GM20000 (cell line): ENCODE results near the gene SCAMP2.

ENCODE experiments used
- DNase-seq: peaks from one replicate; pipeline ENCODE4 v3.0.0; 2012; ENCODE audit warnings: low spot score
- CTCF ChIP-seq: IDR thresholded peaks from 2 replicates; pipeline ENCODE4 v1.5.1; 2012; ENCODE audit warnings: mild to moderate bottlenecking, control low read depth; ENCODE audit errors: extremely low read depth, missing control alignments

SCAMP2 gene

GRCh38 chr15:74829486-74829885 lies 43.7 kb downstream of the SCAMP2 start:
- TF ChIP-seq CTCF: no peak
- no peak for DNase-seq

- TF ChIP-seq CTCF: no peak
- DNase-seq: no peak
Observed at GRCh38 chr15:74828835-74829234, 44.3 kb downstream of the SCAMP2 start.

- no peak for TF ChIP-seq CTCF
- DNase-seq: no peak
Observed at GRCh38 chr15:74827614-74828013, 45.6 kb downstream of the SCAMP2 start.

DNA sequence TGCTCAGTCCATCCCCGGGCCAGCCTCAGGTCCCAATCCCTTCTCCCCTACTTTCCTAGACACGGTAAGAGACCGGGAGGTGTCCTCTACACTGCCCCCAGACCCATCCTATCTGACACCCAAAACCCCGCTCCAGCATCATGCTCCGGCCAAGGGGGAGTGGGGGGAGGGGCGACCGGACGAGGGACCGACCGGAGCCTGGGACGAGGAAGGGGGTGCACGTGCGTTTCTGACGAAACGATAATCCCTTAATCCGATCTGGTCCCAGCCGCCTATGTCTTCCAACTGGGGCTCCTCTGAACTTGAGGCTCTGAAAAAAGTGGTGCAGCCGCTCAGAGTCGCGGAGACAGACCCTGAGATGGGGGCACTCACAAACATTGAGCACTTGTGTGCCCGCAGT lies 46.2 kb downstream of the SCAMP2 start:
- no peak for DNase-seq
- no peak for TF ChIP-seq CTCF

GRCh38 chr15:74826364-74826819 lies 46.8 kb downstream of the SCAMP2 start, which contains the start of gene CPLX3:
CPLX3 (plus strand) TSS chr15:74826627; CDS start chr15:74826704, 77 bp downstream.
- no peak for TF ChIP-seq CTCF
- DNase-seq: peak; percentile 74

- DNase-seq: no peak
- TF ChIP-seq CTCF: no peak
Observed at GRCh38 chr15:74825866-74826265, 47.3 kb downstream of the SCAMP2 start.

DNA sequence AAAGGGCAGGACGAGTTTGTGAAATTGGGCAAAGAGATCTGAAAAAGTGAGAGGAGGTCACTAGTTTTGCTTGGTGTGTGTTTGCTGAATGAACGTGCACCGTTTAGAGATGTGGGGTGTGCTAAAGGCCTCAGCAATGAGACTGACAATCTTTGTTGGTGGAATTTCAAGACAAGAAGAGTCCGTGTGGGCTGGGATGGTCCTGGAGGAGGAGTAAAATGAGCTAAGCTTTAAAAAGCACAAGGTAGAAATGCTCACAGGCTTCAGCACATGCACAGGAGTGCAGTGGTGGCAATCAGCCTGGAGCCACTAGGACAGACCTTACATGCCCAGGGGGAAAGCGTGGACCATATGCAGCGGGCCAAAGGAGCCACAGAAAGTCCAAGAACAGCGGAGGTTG lies 48.2 kb downstream of the SCAMP2 start:
- DNase-seq: no peak
- no peak for TF ChIP-seq CTCF

DNA sequence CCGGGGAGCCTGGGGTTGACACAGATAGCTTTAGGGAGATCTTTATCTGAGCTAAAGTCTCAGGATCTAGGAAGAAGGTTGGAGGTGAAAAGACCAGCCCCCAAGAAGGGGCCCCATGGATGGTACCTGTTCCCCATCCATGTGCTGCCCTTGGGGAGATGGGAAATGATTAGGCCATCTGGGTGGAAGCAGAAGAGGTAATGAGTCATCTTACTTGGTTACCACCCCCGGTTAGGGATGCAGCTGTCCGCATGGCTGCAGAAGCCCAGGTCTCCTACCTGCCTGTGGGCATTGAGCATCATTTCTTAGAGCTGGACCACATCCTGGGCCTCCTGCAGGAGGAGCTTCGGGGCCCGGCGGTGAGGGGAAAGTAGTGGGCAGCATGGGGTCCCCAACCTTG lies 49.8 kb downstream of the SCAMP2 start:
- TF ChIP-seq CTCF: no peak
- DNase-seq: no peak
